GM23338 (cell line): Measurements from ENCODE around the gene DENND2A. TPM values are rescaled to one million over a fixed set of nuclear protein-coding genes. Genes with fewer than 3 reads are reported as not detected.

Experiments used
- ATAC-seq: fragments of 200-7000 bp; cut with Tn5 transposase; 3 replicates; pipeline ENCODE4 v1.9.1; 2020
- DNase-seq: peaks from one replicate; pipeline ENCODE4 v3.0.0-alpha.2; 2015; ENCODE audit warnings: low spot score
- H2AFZ ChIP-seq: fragments of 200-600 bp; sonication (generic); 2 replicates; pipeline ENCODE4 v1.8.0; 2016; ENCODE audit warnings: antibody characterized with exemption, mild to moderate bottlenecking, moderate library complexity
- H3F3A ChIP-seq: fragments of 200-600 bp; sonication (generic); replicated peaks from 2 replicates; pipeline ENCODE4 v1.8.0; 2017; ENCODE audit warnings: antibody characterized with exemption, mixed run types, low read depth
- H3K27ac ChIP-seq: fragments of 200-600 bp; sonication (generic); 2 replicates; pipeline ENCODE4 v1.6.1; 2016; ENCODE audit warnings: low read depth
- H3K27me3 ChIP-seq: fragments of 200-600 bp; sonication (generic); 2 replicates; pipeline ENCODE4 v1.8.0; 2016; ENCODE audit warnings: mild to moderate bottlenecking, mixed run types, moderate library complexity; ENCODE audit not compliant: insufficient read depth
- H3K36me3 ChIP-seq: fragments of 200-600 bp; sonication (generic); 2 replicates; pipeline ENCODE4 v1.8.0; 2016; ENCODE audit warnings: mild to moderate bottlenecking; ENCODE audit not compliant: insufficient read depth
- H3K4me1 ChIP-seq: fragments of 200-600 bp; sonication (generic); 2 replicates; pipeline ENCODE4 v1.8.0; 2016; ENCODE audit warnings: mild to moderate bottlenecking, moderate library complexity; ENCODE audit not compliant: insufficient read depth
- H3K4me2 ChIP-seq: fragments of 200-600 bp; sonication (generic); 2 replicates; pipeline ENCODE4 v1.7.1; 2017; ENCODE audit warnings: mixed run types
- H3K4me3 ChIP-seq: fragments of 200-600 bp; sonication (generic); 2 replicates; pipeline ENCODE4 v1.6.1; 2016; ENCODE audit warnings: mixed run types
- H3K79me2 ChIP-seq: fragments of 200-600 bp; sonication (generic); replicated peaks from 2 replicates; pipeline ENCODE4 v1.8.0; 2017; ENCODE audit warnings: mild to moderate bottlenecking; ENCODE audit not compliant: insufficient read depth
- H3K9me2 ChIP-seq: fragments of 200-600 bp; sonication (generic); 2 replicates; pipeline ENCODE4 v1.8.0; 2017; ENCODE audit not compliant: insufficient read depth
- H4K20me1 ChIP-seq: fragments of 200-600 bp; sonication (generic); replicated peaks from 2 replicates; pipeline ENCODE4 v1.8.0; 2017; ENCODE audit warnings: mild to moderate bottlenecking; ENCODE audit not compliant: insufficient read depth
- H3K27ac Mint-ChIP-seq: 2 replicates; pipeline ENCODE4 v1.8.0; 2020; ENCODE audit warnings: inconsistent platforms, mild to moderate bottlenecking, moderate library complexity, mixed read lengths
- H3K27me3 Mint-ChIP-seq: 3 replicates; pipeline ENCODE4 v1.8.0; 2022; ENCODE audit warnings: low read depth, mild to moderate bottlenecking, moderate library complexity, mixed read lengths, inconsistent platforms; ENCODE audit not compliant: insufficient read depth, poor library complexity
- H3K36me3 Mint-ChIP-seq: 3 replicates; pipeline ENCODE4 v1.8.0; 2021; ENCODE audit warnings: low read depth, mild to moderate bottlenecking, inconsistent platforms, moderate library complexity, mixed read lengths
- H3K4me1 Mint-ChIP-seq: 3 replicates; pipeline ENCODE4 v1.8.0; 2020; ENCODE audit warnings: mild to moderate bottlenecking, inconsistent platforms, mixed read lengths
- H3K4me3 Mint-ChIP-seq: 3 replicates; pipeline ENCODE4 v1.8.0; 2021; ENCODE audit warnings: moderate library complexity, mild to moderate bottlenecking, inconsistent platforms, mixed read lengths
- H3K9me3 Mint-ChIP-seq: 3 replicates; pipeline ENCODE4 v1.8.0; 2020; ENCODE audit warnings: moderate library complexity, mild to moderate bottlenecking, inconsistent platforms, mixed read lengths
- CREB1 ChIP-seq: fragments of 250-450 bp; sonication (Bioruptor Pico); IDR thresholded peaks from 2 replicates; pipeline ENCODE4 v1.5.0; 2020; ENCODE audit warnings: low read depth, mild to moderate bottlenecking, moderate library complexity
- POLR2AphosphoS5 ChIP-seq: IDR thresholded peaks from 2 replicates; pipeline ENCODE4 v1.6.1; 2016; ENCODE audit warnings: antibody characterized with exemption, low read depth
- STAT1 ChIP-seq: IDR thresholded peaks from one replicate; pipeline ENCODE4 v1.6.1; 2016; ENCODE audit warnings: antibody characterized with exemption; ENCODE audit not compliant: unreplicated experiment
- ZNF114 ChIP-seq: fragments of 250-450 bp; sonication (Bioruptor Pico); IDR thresholded peaks from 2 replicates; pipeline ENCODE4 v1.5.0; 2020; ENCODE audit warnings: mild to moderate bottlenecking, moderate library complexity
- polyA plus RNA-seq: library from polyadenylated mRNA; unstranded; fragments of >200 nt; fragmentation: Nextera tagmentation; extraction: Ambion mirVana; gene quantifications from 2 replicates; pipeline ENCODE4 v1.2.1, GENCODE V29; 2016
- total RNA-seq: library from RNA; depleted of rRNA; stranded (reverse); fragments of >200 nt; shearing (Covaris generic); gene quantifications from 2 replicates; pipeline ENCODE4 v1.2.3, GENCODE V29; 2014
- TF ChIP-seq, protein P1 (sequence below): fragments of 250-450 bp; sonication (Bioruptor Pico); IDR thresholded peaks from 2 replicates; pipeline ENCODE4 v1.5.0; 2020; ENCODE audit warnings: mild to moderate bottlenecking, moderate library complexity
- TF ChIP-seq, protein P2 (sequence below), 2 experiments: fragments of 200-600 bp in 1 of 2; sonication (generic) in 1 of 2; conservative IDR thresholded peaks; 2 replicates each; pipeline versions ENCODE4 v1.5.1 to v1.6.1; 2016 to 2017; ENCODE audit warnings: antibody characterized with exemption in 2 of 2, low read depth in 2 of 2, mild to moderate bottlenecking in 2 of 2, moderate library complexity in 1 of 2

The DENND2A gene
- total and polyA plus RNA-seq, 2 experiments from 2014 or later: 1.7 to 5.6 TPM

DNA sequence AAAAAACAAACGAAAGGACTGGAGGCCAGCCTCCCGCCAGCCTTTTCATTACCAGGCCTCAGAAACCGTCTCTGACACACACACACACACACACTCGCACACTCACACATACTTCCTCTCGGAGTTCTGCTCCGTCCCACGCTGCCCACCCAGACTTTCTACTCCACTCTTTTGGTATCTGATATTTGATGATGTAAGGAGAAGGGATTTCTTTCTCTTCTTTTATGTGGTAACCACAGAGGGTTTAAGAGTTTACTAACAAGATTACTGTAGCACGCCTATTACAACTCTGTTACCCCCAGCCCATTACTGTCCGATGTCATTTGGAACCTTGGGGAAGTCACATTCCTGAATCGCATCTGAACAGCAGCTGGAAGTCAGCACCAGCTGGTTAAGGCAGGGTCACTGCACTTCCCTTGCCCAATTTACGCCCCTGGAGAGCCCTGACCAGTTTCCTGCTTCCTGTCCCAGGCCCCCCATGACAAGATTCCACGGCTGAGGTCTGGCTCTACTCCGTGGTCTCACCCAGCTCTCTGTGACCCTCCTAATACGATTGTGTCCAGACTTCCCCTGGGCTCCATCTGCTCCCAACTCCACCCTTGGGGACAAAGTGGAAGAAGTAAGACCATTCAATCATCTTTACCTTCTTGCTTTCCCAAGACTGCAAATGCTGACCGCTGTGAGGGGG is 1.1 kb downstream of the DENND2A start:
- Histone ChIP-seq H3K9me2 (no peaks in the 10 kb centered on the region), H3K79me2 (0 out of 2 replicates have a peak, but pooled peaks cover under 1% of the 10 kb centered on the region), H3K4me3 (peak overlapping the region; percentile 89), H3K4me2 (peak overlapping the region; percentile 95), H3K27ac (no peak overlapping the region), H4K20me1 (no peaks in the 10 kb centered on the region), H3K27me3 (peaks cover 35% of the 10 kb centered on the region), H3F3A (peaks cover 15% of the 10 kb centered on the region), H3K36me3 (no peaks in the 10 kb centered on the region), H2AFZ (peak overlapping the region; percentile 84; the same call in 1 of the 2 replicates), H3K4me1 (peaks cover 36% of the 10 kb centered on the region)
- peaks cover 40% of the 10 kb centered on the region for H3K27me3 Mint-ChIP-seq
- TF ChIP-seq ZNF114 (CRISPR knock-in tag) (no peak), POLR2AphosphoS5 (no peak), CREB1 (CRISPR knock-in tag) (no peak), STAT1 (no peak)
- TF ChIP-seq, protein P1, sequence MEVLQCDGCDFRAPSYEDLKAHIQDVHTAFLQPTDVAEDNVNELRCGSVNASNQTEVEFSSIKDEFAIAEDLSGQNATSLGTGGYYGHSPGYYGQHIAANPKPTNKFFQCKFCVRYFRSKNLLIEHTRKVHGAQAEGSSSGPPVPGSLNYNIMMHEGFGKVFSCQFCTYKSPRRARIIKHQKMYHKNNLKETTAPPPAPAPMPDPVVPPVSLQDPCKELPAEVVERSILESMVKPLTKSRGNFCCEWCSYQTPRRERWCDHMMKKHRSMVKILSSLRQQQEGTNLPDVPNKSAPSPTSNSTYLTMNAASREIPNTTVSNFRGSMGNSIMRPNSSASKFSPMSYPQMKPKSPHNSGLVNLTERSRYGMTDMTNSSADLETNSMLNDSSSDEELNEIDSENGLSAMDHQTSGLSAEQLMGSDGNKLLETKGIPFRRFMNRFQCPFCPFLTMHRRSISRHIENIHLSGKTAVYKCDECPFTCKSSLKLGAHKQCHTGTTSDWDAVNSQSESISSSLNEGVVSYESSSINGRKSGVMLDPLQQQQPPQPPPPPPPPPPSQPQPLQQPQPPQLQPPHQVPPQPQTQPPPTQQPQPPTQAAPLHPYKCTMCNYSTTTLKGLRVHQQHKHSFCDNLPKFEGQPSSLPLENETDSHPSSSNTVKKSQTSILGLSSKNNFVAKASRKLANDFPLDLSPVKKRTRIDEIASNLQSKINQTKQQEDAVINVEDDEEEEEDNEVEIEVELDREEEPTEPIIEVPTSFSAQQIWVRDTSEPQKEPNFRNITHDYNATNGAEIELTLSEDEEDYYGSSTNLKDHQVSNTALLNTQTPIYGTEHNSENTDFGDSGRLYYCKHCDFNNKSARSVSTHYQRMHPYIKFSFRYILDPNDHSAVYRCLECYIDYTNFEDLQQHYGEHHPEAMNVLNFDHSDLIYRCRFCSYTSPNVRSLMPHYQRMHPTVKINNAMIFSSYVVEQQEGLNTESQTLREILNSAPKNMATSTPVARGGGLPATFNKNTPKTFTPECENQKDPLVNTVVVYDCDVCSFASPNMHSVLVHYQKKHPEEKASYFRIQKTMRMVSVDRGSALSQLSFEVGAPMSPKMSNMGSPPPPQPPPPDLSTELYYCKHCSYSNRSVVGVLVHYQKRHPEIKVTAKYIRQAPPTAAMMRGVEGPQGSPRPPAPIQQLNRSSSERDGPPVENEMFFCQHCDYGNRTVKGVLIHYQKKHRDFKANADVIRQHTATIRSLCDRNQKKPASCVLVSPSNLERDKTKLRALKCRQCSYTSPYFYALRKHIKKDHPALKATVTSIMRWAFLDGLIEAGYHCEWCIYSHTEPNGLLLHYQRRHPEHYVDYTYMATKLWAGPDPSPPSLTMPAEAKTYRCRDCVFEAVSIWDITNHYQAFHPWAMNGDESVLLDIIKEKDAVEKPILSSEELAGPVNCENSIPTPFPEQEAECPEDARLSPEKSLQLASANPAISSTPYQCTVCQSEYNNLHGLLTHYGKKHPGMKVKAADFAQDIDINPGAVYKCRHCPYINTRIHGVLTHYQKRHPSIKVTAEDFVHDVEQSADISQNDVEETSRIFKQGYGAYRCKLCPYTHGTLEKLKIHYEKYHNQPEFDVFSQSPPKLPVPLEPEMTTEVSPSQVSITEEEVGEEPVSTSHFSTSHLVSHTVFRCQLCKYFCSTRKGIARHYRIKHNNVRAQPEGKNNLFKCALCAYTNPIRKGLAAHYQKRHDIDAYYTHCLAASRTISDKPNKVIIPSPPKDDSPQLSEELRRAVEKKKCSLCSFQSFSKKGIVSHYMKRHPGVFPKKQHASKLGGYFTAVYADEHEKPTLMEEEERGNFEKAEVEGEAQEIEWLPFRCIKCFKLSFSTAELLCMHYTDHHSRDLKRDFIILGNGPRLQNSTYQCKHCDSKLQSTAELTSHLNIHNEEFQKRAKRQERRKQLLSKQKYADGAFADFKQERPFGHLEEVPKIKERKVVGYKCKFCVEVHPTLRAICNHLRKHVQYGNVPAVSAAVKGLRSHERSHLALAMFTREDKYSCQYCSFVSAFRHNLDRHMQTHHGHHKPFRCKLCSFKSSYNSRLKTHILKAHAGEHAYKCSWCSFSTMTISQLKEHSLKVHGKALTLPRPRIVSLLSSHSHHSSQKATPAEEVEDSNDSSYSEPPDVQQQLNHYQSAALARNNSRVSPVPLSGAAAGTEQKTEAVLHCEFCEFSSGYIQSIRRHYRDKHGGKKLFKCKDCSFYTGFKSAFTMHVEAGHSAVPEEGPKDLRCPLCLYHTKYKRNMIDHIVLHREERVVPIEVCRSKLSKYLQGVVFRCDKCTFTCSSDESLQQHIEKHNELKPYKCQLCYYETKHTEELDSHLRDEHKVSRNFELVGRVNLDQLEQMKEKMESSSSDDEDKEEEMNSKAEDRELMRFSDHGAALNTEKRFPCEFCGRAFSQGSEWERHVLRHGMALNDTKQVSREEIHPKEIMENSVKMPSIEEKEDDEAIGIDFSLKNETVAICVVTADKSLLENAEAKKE (CRISPR knock-in tag): no peak
- TF ChIP-seq, protein P2, sequence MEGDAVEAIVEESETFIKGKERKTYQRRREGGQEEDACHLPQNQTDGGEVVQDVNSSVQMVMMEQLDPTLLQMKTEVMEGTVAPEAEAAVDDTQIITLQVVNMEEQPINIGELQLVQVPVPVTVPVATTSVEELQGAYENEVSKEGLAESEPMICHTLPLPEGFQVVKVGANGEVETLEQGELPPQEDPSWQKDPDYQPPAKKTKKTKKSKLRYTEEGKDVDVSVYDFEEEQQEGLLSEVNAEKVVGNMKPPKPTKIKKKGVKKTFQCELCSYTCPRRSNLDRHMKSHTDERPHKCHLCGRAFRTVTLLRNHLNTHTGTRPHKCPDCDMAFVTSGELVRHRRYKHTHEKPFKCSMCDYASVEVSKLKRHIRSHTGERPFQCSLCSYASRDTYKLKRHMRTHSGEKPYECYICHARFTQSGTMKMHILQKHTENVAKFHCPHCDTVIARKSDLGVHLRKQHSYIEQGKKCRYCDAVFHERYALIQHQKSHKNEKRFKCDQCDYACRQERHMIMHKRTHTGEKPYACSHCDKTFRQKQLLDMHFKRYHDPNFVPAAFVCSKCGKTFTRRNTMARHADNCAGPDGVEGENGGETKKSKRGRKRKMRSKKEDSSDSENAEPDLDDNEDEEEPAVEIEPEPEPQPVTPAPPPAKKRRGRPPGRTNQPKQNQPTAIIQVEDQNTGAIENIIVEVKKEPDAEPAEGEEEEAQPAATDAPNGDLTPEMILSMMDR (conservative IDR thresholded peaks at IDR 0.05; ENCODE audit: low read depth in 2 of 2): no peak
- ATAC-seq: no peak
- no peaks in the 10 kb centered on the region; the same call in 2 of the 3 replicates for H3K36me3 Mint-ChIP-seq
- H3K9me3 Mint-ChIP-seq: no peaks in the 10 kb centered on the region; the same call in 2 of the 3 replicates
- no peak overlapping the region for H3K27ac Mint-ChIP-seq
- DNase-seq: peak; percentile 51
- H3K4me3 Mint-ChIP-seq: peak overlapping the region; percentile 96
- peaks cover 48% of the 10 kb centered on the region for H3K4me1 Mint-ChIP-seq
